SK-MEL-5 (cell line): ENCODE measurements around the gene C4orf33. TPM values are rescaled to one million over a fixed set of nuclear protein-coding genes. Genes with fewer than 3 reads are reported as not detected.

ENCODE experiments used
- DNase-seq: peaks from one replicate; pipeline ENCODE4 v3.0.0-alpha.2; 2016; ENCODE audit warnings: low read depth, low spot score
- in situ Hi-C: cut with HindIII; loops from 2 replicates; pipeline ENCODE4 v1.10.0; 2016; ENCODE audit warnings: low sequenced_read_pairs, high pct_unique_total_duplicates, low pct_unique_long_range_greater_than_20kb
- total RNA-seq: library from RNA; depleted of rRNA; stranded (reverse); fragments of >200 nt; shearing (Covaris generic); gene quantifications from 2 replicates; pipeline ENCODE4 v1.2.3, GENCODE V29; 2014; rRNA removed

The C4orf33 gene
- total RNA-seq, 1 experiment from 2014 or later, result 10.1 TPM

GRCh38 chr4:129164243-129164642 is 68.3 kb downstream of the C4orf33 start:
- DNase-seq, result no peak
- in situ Hi-C loops, result no loop called here

Other genes with a start within 250 kb of the C4orf33 start
- 10.8 and 11.7 TPM in 2 replicates for gene SCLT1, start 2.6 kb upstream of the C4orf33 start, total RNA-seq